Stimulated activated CD8-positive, alpha-beta memory T cell treated with anti-CD3 and anti-CD28 coated beads, Interleukin-12 subunit alpha, Interleukin-12 subunit beta, amount 100 ng/mL, for 1 hour (primary cell): ENCODE measurements around the gene GCN1.

Experiments
- DNase-seq: peaks from one replicate; pipeline ENCODE4 v3.0.0-alpha.2; 2020; ENCODE audit warnings: low read depth

Gene GCN1

DNA sequence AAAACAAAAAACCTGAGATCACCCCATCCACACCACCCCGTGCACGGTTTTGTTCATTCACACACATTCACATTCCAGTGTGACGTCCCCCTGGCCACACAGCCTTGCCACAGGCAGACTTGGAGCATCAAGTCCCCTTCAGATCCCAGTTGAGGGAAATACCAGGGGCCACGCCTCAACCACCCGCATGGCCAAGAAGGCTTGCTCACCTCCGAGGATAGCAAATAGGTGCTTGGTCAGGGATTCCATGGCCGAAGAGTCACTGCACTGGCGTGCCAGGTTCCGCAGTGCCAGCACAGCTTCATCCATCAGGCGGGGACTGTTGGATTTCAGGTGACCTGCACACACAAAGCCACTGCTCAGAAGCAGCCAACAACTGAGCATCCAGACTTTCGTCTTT is 19.0 kb downstream of the GCN1 start:
- DNase-seq, result no peak

DNA sequence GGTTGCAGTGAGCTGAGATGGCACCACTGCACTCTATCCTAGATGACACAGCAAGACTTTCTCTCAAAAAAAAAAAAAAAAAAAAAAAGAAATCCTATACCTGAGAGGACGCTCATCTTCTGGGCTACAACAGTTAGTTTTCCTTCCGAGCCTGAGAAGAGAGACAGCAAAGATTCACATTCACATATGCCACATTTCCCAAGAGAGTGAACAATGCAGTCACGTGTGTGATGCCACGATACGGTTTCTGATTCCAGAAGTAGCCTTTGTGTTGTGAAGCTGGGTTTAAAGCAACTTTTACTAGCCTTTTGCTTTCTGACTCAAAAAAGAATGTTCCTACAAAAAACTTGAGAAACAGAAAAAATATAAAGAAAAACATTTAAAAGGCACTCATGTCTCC is 19.5 kb downstream of the GCN1 start:
- no peak for DNase-seq

DNA sequence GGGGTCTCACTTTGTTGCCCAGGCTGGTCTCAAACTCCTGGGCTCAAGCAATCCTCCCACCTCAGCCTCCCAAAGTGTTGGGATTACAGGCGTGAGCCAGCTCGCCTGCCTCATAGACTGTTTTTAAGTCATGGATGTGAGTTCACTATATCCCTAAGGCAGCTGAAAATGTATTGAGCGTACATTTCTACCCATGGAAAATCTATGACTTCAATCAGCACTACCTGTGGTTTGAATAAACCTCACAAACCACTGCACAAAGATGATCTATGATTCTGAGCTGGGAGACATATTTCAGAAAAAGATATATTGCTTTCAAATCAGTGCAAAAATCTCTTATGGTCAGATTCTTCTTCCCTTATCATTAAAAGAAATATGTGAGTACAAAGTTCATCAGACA is 22.5 kb downstream of the GCN1 start:
- no peak for DNase-seq

DNA sequence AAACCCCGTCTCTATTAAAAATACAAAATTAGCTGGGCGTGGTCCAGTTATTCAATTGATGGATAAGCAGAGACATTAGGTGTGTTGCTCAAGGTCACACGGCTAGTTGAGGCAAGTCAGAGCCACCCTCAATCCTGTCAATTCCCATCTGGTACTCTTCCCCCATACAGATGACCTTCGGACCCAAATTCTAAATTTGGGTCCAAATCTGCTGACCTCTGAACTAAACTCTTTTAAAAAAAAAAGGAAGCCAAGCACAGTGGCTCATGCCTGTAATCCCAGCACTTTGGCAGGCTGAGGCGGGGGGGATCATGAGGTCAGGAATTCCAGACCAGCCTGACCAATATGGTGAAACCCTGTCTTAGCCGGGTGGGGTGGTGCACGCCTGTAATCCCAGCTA is 23.9 kb downstream of the GCN1 start:
- DNase-seq, result no peak

DNA sequence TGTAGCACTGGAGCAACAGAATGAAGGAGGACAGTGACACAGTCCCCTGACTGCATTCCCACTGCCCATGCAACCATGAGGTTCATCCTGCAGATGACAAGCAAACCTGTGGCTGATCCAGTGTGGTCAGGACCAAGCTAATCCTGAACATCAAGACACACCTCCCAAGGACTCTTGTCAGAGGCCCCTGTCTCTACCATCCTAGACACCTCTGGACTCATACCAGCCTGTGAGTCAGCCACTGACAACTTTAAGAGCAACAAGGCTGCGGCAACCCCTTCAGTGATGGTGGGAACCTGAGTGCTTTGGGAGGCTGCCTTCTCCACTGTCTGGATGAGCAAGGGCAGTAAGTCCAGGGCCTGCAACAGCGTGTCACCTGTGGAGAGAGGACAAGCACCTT is 24.6 kb downstream of the GCN1 start:
- no peak for DNase-seq

DNA sequence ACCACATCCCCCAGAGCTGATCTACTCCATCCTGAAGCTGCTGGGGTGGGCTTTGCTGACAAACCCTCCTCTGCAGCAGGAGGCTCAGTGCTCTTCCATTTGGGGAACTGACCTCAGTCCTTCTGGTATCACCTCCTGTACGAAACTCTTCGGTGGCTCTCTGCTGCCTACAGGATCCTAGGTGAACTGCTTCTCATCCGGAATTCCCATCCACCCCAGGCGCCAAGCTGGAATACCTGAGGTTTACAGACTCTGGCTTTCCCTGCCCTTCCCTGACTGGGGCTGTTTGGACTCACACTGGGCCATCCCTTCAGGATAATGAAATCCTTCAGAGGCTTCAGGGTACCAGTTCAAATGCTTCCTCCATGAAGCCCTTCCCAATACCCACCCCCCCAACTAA is 26.2 kb downstream of the GCN1 start:
- DNase-seq, result no peak

DNA sequence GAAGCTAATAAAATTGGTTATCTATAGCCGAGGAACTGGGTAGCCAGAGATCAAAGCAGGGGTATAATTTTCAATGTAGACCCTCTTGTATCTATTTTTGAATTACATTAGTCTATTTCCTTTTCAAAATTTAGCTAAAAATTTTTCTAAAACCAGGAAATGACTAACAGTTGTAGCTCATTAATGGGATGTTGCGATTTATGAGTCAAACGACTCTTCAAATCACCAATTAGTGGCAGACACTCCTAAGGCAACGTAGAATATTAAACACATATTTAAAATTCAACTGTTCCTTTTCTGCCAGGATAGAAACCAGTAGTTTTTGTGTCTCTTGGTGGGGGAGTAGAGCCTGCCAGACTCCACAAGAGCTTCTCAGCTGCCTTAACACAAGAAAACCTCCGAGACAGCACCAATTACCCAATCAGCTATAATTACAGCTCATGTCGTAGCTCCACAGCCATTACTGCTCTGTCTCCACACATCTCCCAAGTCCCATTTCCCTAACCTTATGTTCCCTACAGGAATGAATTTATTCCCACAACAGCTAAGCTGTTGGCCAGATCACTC is 26.9 kb downstream of the GCN1 start:
- no peak for DNase-seq

DNA sequence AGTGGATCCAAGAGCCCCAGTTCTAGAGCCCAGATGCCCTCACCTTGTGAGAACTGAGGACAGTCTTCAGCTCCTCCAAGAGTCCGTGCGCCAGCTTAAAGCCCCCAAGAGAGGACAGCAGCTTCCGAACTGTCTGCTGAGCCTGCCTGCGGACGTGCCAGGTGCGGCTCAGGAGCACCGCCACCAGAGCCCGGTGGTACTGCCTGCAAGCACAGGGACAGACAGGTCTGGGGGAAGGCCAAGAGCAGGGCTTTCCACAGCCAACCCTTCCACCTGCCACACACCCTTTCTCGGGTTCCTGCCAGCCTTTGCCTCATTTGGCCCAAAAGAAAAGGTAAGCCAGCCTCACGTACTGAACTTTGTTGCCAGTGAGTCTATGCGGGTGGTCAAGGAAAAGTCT is 30.2 kb downstream of the GCN1 start:
- DNase-seq, result no peak

DNA sequence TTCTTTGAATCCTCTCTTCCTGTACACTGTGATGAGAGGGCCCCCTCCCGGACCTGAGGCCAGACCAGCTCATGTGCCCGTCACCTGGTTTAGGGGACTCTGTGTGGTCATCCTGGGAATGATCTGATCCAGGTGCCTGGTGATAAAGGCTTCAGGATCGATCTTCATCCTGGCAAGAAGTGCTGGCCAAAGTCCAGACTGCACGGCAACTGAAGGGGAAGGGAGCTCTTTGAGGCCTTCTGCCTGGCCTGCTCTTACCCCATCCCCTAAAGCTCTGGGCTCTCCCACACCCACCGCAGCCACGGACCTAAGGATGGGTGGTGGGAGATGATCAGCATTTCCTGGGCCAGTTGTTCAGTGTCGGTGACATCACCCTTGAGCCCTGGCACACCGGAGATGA is 31.8 kb downstream of the GCN1 start:
- DNase-seq, result no peak

DNA sequence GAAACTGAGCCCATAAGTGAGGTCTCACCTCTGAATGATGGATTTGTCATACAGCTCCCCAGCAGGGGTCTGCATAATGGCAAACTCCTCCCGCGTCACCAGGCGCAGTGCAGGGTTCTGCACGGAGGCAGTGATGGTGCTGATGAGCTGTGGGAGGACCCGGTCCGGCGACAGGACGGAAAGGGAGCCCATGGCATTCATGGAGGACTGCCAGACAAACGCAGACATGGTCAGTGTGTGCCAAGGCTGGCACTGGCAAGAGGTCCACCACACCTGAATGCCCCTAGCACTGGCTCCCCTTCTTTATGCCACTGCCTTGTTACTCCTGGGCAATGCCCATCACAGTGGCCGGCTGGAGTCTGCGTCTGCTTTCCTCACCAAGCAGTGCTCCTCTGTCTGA is 32.7 kb downstream of the GCN1 start:
- no peak for DNase-seq

DNA sequence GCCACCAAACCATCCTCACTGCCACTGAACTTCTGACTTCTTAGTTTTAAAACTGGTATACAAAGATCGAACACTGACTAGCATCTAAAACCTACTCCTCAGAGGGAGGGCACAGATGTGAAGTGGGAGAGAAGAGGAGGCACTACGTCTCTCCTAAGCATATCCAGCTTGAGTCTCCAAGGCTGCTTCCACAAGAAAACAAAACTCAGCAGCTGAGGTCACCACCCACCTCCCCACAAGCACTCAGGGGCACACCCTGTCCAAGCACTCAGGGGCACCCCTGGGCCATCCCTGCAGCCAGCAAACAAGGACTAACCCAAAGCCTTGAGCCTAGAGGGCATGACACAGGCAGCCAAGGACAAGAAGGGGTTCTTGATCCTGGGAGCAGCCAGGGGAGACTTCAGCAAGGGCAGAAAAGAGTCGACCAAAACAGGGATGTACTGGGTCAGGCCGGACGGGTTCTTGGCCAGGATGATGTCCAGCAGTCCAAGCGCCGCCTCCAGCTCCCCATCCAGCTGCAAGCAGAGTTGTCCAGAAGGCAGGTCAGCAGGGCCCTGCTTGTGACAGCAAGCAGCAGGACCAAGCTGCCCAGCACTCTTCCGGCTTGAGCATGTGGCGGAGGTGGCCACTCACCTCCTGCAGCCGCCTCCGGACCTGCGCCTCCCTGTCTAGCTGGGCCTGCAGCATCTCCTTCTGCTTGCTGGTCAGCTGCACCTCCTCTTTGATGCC is 34.8 kb downstream of the GCN1 start:
- no peak for DNase-seq

DNA sequence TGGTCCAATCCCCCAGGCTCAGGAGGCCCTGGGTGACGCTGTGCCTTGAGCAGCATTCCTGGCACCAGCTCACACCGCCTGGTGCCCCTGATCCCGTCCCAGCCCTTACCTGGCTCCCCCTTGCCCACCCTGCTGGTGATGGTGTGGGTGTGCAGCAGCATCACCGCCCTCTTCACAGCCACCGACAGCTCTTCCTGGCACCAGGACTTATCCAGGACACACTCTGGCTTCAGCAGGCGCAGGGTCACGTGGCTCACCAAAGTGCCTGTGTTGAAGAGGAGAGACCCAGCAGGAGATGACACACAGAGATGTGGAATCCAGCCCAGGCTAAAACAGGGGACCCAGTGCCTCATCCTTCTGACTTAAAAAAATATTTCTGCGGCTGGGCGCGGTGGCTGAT is 36.2 kb downstream of the GCN1 start:
- DNase-seq, result no peak

DNA sequence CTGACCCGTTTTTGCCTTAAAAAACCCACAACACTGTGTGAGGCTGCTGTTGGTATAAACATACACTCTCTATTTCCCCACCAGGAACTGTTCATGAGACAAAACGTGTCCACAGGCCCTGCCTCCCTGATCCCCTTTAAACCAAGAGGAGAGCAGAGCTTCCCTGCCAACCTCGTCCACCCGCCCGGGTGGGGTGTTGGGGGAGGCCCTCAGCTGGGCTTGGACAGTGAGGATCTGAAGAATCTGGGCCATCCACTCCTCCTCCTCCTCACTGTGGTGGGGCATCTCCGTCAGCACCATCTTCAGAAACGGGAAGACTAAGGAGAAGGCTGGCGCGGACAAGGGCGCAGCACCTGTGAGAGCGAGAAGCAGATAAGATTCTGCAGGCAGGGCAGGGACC is 36.8 kb downstream of the GCN1 start:
- no peak for DNase-seq

DNA sequence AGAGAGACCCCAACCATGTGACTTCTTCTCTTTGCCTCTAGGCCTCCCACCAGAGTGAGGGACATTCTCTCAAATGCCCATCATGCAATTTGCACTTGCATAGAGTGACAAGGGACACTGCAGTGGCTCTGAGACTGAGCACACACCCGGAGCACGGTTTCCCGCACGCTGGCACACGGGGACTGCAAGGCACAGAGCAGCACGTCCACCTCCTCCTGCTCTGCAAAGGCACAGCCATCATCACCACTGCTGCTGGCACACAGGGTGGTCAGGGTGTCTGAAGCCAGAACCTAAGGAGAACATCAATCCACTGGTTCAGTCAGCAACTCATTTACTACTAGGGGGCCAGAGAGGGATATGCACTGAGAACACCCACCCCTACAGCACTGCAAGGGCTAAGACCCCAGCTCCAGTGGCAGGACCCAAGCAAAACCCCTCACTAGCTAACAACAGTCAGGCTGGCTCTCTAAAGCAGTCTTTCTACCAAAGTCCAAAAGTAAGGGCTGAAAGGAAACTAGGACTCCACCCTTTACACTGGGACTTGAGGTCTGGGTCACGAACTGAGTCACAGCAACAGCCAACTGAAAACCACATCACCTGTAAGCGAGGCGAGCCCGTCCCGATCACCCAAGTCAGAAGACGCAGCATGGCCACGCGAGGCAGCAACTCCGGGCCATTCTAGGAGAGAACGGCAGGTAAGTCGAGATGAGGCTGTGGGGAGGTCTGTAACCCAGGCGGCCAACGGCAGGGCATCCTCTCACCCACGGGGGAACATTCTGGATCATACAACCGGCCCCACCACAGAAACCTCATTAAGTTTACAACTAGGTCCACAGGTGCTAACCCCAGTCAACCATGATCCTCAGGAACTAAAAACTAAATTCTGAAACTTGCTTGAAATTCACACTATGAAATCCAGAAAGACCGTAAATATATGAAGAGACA is 37.9 kb downstream of the GCN1 start:
- DNase-seq, result no peak

DNA sequence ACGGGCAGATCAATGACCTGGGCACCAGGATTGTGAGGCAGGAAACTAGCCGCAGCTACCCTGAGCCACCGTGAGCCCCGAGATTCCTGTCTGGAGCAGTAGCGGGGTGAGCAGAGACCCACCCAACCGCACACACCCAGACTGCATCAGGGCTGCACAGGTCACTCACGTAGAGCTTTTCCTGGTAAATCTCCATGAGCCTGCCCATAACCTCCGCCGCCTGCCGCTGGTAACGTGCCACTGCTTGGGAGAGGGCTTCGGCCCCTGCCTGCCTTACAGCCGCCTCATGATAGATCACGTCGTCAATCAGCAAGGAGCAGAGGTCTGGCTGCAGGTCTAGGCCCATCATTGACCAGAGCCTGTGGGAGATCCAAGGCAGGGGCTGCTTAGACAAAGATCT is 39.4 kb downstream of the GCN1 start:
- DNase-seq, result no peak

DNA sequence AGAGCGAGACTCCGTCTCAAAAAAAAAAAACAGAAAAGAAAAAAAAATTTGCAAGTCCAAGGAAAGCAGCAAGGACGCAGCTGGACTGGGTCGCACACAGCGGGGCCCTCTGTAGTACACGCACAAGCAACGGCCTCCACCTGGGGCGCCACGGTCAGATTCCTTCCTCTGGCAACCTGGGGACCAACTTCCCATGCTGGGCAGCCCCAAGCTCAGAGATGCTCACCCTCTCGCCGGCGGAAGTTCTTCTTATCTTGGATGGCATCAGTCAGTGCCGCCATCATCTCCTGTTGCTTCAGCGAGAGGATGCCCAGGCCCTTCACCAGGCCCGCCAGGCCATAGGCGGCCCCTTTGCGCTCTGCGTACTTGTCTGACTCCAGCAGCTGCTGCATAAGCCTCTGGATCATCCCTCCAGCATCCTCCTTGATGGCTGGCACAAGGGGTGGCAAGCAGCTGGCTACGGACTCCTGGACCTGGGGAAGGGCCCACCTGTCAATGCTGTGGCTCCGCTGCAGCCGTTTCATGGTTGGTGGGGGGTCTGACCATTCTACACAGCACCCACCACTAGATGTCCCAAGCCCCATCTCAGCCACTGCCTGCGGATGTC is 43.5 kb downstream of the GCN1 start:
- no peak for DNase-seq

DNA sequence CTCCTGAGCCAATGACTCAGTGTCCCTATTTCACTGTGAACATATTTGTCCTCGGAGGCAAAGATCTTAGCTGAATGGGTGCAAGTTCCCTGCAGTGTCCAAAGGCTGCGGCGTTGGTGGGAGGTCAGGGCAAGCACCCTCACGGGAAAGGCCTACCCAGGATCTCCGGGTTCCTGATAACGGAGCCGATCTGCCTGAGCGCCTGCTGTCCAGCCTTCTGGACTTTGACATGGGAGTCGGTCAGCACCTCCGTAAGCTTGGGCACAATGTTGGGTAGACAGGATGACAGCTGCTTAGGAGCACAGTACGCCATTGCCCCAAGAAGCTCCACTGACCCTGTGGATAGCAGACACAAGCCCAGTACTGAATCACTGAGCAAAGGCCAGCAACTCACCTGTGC is 46.5 kb downstream of the GCN1 start:
- DNase-seq, result no peak

DNA sequence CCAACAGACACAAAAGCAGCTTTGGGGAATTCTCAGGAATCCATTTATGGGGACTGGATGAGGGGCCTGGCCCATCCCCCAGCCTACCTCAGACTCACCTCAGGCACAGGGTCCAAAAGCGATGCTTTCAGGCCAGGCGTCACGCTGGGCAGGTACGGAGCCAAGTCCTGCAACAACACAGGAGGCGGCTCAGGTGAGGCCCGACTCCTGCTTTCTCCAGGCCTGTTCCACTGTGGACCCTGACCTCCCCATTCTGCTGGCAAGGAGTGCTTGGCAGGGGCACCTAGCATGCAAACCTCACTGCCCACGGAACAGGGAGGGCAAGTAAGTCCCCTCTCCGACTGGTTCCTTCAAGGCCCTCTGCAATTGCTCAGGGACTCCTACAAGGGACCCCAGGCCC is 49.4 kb downstream of the GCN1 start:
- no peak for DNase-seq

DNA sequence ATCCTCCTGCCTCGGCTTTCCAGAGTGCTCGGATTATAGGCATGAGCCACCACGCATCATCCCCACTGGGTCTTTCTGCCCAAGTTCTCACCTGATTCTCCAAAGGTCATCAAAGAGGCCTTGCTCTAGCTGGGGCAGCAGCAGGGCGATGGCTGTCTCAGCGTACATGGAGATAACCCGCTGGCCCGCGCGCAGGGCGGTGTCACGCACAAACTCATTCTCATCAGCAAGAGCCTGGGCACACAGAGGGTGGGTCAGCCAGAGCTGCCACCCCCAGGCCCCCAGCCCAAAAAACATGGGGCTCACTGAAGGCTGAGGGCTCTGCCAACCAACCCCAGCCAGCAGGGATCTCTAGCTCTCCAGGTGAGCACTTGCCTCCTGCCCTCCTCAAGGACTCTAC is 50.3 kb downstream of the GCN1 start:
- no peak for DNase-seq

DNA sequence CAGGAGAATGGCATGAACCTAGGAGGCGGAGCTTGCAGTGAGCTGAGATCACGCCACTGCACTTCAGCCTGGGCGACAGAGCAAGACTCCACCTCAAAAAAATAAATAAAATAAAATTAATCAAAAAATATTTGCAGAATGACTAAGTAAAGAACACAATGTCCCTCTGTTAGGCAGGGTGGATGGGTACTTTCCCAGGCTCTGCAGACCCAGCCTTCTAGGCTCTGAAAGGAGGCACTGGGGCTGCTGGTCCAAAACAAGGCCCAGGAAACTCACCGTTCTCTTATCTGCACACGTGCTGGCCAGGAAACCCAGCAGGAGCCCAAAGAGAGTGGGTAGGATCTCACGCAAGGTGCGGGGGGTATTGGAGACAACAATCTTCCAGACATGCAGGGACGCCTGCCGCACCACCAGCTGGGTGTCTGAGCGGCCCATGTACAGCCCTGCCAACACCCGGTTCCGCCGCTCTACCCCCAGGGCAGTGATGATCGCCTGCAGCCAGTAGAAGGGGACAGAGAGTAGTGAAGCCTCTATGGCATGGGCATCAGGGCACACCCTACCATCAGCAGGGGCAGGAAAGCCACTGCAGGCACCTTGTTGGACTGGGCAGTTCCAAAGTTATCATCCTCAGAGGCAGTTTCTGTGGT is 52.2 kb downstream of the GCN1 start:
- DNase-seq, result no peak

DNA sequence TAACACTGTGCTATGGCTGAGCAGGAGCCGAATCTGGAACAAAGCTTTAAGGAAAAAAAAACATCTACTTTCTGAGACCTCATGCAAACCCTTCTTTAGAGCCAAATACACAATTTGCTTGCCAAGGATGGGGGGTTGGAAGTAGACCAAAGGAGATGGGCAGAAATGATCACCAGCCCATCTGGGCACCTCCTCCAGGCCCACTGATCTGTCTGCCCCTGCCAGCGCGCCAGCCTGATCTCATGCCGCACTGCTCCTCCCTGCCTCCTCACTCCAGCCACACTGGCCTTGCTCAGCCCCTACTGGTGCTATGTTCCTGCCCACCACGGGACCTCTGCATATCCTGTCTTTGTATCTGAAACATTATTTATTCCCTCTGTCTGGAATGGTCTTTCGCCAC is 53.2 kb downstream of the GCN1 start:
- no peak for DNase-seq

DNA sequence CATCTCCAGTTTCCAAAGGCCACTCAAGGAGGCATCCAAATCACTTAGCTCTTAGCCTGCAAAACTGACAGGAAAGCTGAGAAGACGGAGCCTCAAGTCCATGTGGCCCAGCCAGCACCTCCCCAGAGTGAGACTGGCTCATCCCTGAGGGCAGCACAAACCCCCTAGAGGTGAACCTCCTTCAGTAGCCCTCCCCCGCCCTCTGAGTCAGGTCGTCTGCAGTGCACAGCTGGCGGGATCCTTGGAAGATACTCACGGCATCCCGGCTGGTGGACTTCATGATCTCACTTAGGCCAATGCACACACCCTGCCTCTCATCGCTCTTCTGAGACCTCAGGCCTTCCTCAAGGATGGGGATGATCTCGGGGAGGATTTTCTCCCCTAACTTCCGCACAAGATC is 53.9 kb downstream of the GCN1 start:
- DNase-seq, result no peak
